ENCODE data around the gene RTKN2.

RTKN2 gene

GRCh38 chr10:62225362-62225761 lies 43.3 kb downstream of the RTKN2 start:
- no peak for DNase-seq (ENCODE audit: low read depth in 2 of 2)

GRCh38 chr10:62224606-62225005 lies 44.0 kb downstream of the RTKN2 start:
- no peak for DNase-seq (ENCODE audit: low read depth in 2 of 2)

GRCh38 chr10:62217683-62218082 lies 51.0 kb downstream of the RTKN2 start:
- no peak for DNase-seq (ENCODE audit: low read depth in 2 of 2)

GRCh38 chr10:62214364-62214874 lies 54.2 kb downstream of the RTKN2 start:
- DNase-seq (ENCODE audit: low read depth in 2 of 2) = no peak

- DNase-seq (ENCODE audit: low read depth in 2 of 2) = no peak
These were observed 62.8 kb downstream of the RTKN2 start for GRCh38 chr10:62205750-62206399.

GRCh38 chr10:62199584-62199983 lies 69.1 kb downstream of the RTKN2 start:
- no peak for DNase-seq (ENCODE audit: low read depth in 2 of 2)

- no peak for DNase-seq (ENCODE audit: low read depth in 2 of 2)
These were observed 72.1 kb downstream of the RTKN2 start for GRCh38 chr10:62196528-62196927.

- DNase-seq (ENCODE audit: low read depth in 2 of 2) = no peak
These were observed 73.0 kb downstream of the RTKN2 start for GRCh38 chr10:62195675-62195926.

GRCh38 chr10:62194924-62195674 lies 73.5 kb downstream of the RTKN2 start:
- DNase-seq (ENCODE audit: low read depth in 2 of 2) = no peak

- no peak for DNase-seq (ENCODE audit: low read depth in 2 of 2)
These were observed 75.2 kb downstream of the RTKN2 start for GRCh38 chr10:62193479-62193878.

GRCh38 chr10:62189131-62189530 lies 79.5 kb downstream of the RTKN2 start:
- DNase-seq (ENCODE audit: low read depth in 2 of 2) = no peak

GRCh38 chr10:62188021-62188616 lies 80.5 kb downstream of the RTKN2 start:
- DNase-seq (ENCODE audit: low read depth in 2 of 2) = no peak

- no peak for DNase-seq (ENCODE audit: low read depth in 2 of 2)
These were observed 81.5 kb downstream of the RTKN2 start for GRCh38 chr10:62186999-62187675.

GRCh38 chr10:62185919-62186692 lies 82.5 kb downstream of the RTKN2 start:
- DNase-seq (ENCODE audit: low read depth in 2 of 2) = peak in 1 of 2 donors; percentile 32

- no peak for DNase-seq (ENCODE audit: low read depth in 2 of 2)
These were observed 84.5 kb downstream of the RTKN2 start for GRCh38 chr10:62183857-62184795.

GRCh38 chr10:62183442-62183841 lies 85.2 kb downstream of the RTKN2 start:
- DNase-seq (ENCODE audit: low read depth in 2 of 2) = no peak

GRCh38 chr10:62182595-62182994 lies 86.0 kb downstream of the RTKN2 start:
- DNase-seq (ENCODE audit: low read depth in 2 of 2) = no peak

GRCh38 chr10:62182171-62182570 lies 86.5 kb downstream of the RTKN2 start:
- DNase-seq (ENCODE audit: low read depth in 2 of 2) = no peak

- no peak for DNase-seq (ENCODE audit: low read depth in 2 of 2)
These were observed 88.0 kb downstream of the RTKN2 start for GRCh38 chr10:62180677-62181076.

GRCh38 chr10:62178568-62178967 lies 90.1 kb downstream of the RTKN2 start:
- no peak for DNase-seq (ENCODE audit: low read depth in 2 of 2)

- no peak for DNase-seq (ENCODE audit: low read depth in 2 of 2)
These were observed 91.5 kb downstream of the RTKN2 start for GRCh38 chr10:62177111-62177510.
